Measurements from ENCODE around the gene TBKBP1.

Gene TBKBP1

DNA sequence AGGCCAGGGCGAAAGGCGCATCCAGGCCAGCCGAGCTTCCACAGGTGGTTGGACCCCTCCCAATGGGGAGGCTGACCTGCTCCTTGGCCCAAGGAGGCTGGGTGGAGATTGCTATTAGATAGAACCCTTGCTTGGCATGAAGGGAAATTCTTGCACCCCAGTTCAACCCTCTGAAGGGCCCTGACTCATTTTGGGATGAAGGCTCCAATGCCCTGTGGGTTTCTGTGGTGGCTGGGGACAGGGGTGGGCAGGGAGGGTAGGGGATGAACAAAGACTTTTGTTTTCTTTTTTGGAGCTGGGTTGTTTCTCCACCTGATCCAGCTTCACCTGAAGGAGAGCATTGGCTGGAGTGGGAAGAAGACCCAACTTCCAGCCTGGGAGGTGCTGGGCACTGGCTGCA, 22.4 kb downstream of the TBKBP1 start:
- DNase-seq: no peak

DNA sequence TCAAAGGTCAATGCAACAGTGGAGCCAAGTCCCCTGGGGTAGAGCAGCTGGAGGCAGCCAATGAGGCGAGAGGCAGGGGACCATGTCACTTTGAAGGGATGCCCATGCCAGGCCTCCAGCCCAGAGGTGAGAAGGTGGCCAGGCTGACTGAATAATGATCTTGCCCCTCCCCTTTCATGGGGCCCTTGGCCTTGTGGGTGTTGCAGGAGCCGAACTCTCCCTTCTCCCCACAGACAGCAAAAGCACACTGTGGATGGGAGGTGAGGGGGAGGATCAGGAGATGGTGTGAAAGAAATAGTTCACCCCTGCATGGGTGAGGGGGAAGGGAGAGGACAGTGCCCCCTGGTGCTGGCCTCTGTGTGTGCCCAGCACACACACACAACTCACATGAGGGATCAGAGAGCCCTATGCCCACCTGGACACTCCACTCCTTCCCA, 23.3 kb downstream of the TBKBP1 start:
- no peak for DNase-seq

GRCh38 chr17:47717979-47718621, 24.1 kb downstream of the TBKBP1 start:
- no peak for DNase-seq

DNA sequence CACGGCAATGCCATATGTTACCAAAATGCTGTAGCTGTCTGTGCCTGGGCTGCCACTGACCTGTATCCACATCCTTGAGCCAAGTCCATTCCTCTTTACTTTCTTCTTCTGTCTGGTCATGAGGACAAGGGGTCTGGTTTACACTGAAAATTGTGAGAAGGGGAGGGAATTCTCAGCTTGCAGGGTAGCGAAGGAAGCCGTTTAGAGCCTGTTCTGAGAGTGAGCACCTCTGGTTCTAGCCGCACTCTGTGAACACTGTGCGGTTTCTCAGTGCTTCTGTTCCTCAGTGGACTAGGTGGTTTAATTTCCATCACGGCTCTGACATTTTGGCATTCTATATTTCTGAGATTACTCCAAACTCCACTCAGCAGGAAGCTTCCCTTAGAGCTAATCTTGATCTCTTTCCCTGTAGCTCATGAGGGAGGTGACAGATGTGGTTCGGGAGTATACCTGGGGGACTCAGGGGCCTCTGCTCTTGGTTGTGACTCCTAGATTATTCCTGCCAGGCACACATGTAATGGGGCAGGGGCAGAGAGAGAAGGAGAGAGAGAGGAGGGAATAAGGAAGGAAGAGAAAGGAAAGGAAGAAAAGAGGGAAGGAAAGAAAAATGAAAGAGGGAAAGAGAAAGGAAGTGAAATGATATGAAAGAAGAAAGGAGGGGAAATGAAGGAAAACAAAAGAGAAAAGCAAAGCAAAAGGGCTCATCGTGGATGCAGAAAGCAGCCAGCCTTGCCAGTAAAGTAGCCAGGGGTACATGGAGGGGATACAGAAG, 24.9 kb downstream of the TBKBP1 start:
- no peak for DNase-seq

DNA sequence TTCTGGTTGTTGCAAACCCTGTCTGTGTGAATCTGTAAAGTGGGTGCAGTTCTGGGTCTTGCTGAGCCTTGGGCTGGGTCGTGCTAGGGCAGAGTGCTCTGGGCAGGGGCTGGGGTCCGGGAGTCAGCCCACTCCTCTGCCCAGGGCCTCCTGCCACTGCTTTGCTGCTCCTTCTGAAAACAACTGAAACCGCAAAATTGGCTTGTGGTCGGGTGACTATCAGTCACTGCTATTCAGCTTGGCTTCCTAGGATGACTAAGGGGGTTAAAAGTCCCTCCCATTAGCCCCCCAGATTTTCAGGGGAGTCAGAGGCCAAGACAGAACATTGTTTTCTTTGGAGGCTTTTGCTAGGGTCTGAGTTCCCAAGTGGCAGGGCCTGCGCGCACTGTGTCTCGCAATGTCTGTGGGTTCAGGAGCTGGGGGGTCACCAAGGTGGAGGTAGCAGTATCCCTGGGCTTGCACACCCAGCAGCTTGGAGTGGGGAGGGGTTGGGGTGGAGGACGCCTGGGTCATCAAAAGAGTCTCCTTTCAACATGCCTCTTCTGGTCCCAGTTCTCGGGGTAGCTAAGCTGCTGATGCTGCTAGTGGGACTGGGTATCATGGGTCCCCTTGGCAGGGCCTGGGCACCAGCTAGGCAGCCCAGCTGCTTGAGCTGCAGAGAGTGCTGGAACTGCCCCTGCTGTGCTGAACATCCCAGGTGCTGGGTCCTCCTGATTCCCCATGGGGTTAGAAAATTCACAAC, 25.6 kb downstream of the TBKBP1 start:
- DNase-seq: peak; percentile 38 to 80

DNA sequence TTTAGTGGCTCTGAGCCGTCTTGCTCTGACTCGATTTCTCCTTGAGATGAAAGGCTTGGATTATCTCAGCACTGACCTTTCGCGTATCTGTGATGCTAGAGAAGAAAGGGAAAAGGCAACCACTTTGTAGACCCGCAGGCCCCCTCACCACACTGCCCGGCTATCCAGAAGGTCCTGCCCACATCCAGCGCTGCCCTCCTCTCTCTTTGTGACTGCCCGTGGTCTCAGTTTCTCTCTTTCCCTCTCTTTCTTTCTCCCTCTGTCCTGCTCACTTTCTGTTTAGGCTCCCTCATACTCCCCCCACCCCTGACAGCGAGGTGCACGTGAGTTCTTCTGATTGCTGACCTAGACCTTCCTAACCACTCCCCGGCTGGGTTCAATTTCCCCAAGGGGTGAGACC, 26.2 kb downstream of the TBKBP1 start:
- DNase-seq: no peak

DNA sequence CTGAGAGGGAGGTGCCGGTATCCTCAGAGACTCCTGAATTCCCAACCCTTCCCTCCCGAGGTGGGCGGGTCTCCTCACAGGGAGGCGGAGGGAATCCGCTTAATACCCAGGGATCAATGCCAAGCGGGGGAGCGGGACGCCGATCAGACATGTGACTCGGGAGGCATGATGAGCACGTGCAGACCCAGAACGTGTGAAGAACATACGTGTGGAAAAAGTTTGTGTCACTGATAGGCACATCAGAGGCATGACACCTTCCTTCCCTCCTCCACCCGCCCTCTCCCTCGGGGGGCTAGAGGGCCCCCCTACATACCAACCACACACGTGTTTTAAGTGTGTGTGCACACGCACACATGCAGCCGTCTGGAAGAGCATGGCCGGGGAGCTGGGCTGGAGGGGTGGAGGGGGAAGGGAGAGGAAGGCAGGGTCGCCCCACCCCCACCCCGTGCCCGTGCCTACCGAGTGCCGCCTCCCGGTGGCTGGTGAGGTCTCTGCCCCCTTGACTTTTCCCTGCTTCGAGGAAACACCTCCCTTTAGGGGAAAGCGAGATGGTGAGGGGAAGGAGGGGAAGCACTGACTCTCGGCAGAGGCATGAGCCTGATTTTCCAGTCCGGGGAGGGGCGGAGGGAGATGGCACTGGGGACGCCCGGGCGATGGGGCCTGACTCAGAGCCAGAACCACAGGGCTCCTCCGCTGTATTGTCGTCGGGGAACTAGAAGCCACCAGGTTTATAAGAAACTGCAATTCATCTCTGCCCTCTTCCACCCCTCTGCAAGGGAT, 27.0 kb downstream of the TBKBP1 start:
- peak; percentile 59 to 90 for DNase-seq

GRCh38 chr17:47721725-47722124, 27.8 kb downstream of the TBKBP1 start:
- DNase-seq: no peak

DNA sequence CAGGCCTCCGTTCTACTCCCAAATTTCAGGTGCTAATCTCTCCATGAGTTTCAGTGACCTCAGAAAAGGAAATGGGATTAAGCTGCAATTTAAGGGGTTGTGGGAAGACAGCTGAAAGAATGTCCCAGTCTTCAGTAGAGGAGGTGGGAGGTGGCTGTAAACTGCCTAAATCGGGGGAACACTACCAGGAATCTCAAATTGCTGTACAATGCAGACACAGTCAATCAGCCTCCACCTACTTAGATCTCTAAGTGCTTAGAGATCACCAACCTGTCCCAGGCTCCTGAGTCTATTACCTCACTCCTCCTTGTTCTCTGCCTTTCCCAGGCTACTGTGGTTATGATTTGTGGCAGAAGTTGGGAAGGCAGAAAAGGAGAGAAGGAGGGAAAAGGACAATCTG, 30.7 kb downstream of the TBKBP1 start:
- no peak for DNase-seq

DNA sequence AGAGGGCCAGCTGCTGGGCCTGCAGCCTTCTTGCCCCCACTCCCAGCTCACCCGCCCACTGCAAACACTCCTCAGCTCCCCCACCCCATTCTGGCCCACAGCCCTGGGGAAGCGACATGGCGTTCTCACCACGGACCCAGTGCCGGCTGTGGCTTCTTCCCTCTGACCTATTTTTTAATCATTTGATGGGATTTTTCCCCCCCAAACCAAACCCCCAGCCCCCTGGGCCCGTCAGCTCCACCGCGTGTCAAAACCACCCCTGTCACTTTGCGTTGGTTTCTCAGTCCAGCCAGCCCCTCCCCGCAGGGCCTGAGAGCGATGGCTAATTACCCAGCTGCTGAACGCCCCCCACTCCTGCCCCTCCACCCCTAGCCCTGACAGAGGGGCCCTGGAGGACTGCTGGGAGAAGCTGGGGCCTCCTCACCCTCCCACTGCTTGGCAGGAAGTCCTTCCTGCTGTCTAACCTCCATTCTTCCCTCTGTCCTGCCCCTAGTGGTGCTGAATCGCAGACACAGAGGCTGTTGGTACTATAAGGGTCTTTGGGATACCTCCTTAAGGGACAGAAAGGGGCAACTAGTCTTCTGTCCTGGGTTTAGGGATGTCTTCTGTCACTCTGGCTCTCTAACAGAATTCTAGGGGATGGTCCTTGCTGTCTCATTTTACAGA, 31.6 kb downstream of the TBKBP1 start:
- no peak for DNase-seq

DNA sequence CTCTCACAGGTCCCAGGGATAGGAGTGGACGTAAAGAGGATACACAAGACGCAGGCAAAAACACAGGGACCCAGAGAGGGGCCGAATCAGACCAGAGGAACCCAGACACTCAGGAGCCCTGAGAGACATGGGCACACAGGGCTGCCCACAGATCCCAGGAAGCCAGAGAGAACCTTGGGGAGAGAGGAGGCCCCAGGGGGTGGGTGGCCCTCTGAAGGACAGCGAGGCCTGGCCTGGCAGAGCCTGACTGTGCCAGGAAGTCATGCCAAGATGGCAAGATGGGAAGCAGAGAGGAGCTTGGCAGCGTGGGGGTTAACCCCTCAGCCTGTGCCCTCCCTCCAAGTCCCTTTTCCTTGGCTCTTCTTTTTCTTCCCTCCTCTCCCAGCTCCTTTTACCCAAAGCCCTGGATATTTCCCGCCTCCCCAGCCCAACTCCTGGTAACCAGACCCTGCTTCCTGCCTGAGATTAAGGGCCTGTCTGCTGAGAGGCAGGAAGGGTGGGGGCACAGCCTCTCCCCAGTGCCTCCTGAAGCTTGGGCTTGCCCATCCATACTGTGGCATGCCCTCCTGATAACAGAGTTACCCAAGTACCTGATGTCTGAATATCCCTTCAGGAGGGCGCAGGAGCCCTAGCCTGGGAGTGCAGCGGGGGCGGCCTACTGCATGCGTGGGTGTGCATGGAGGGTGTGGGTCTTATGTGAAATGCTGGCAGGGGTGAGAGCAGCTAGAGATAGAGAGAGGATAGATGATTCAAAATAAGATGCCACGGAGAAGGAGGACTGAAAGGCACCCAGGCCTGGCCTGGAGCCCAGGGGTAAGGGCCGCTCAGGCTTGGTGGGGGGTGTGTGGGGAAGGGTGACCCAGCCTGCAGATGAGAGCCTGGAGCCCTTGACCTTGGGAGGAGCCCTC, 33.1 kb downstream of the TBKBP1 start:
- no peak for DNase-seq

DNA sequence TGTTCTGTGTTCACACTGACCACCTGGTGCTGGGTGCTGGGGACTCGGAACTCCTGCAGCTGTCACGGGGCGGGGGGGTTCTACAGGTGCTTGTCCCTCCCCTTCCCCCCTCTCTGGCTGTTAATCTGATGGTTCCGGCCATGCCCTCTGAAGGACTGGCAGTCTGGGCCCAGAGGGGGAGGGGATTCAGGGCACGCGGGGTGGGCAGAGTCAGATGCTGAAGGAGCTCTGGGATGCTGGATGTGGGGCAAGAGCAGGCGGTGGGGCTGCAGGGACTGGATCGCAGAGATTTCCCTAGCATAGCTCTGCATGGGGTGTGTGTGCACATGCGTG, 33.7 kb downstream of the TBKBP1 start:
- no peak for DNase-seq

DNA sequence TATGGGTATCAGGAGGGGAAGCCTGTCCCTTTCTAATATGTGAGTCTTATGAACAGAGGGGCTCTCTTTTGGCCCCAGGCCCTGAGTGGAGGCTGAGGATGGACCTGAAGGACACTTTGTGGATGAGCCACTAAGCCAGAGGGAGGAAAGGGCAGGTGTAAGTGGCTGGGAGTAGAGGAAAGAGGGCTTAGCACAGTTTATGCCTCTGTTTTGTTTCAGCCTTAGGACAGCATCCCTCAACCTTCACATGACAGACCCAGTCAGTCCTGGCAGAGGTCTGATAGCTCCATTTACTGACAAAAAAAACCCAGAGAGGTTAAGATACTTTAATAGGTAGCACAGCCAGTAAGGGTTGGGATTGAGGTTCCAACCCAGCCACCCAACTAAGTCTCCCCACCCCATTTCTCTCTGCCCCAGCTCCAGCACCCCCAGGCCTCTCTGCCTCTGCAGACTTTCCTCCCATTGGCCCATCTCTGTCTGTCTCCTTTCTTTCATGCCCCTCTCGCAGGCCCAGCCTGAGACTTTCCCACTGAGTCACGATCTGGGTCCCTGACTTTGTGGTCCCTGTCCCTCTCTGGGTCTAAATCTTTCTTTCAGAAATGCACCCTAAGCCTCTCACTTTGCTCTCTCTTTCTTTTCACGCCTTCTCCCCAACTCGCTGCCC, 34.4 kb downstream of the TBKBP1 start:
- DNase-seq: no peak

GRCh38 chr17:47729476-47729875, 35.5 kb downstream of the TBKBP1 start:
- DNase-seq: no peak

DNA sequence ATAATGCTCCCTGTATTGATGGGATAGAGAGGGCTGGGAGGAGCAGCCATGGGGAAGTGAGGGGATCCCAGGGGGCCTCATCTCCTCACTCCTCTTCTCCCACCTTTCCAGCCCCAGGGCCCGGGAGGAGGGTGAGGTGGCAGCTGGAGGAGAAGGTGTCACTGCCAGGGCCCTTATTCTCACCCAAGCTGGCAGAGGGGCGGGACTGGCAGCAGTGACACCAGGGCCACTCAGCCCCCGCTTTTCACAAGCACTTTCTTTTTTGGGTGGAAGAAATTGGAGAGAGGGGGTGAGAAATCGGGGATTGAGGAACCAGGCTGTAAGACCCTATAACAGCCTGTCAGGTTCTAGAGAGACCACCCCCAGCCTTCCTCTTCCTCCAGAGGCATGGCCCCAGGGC, 36.7 kb downstream of the TBKBP1 start:
- no peak for DNase-seq

DNA sequence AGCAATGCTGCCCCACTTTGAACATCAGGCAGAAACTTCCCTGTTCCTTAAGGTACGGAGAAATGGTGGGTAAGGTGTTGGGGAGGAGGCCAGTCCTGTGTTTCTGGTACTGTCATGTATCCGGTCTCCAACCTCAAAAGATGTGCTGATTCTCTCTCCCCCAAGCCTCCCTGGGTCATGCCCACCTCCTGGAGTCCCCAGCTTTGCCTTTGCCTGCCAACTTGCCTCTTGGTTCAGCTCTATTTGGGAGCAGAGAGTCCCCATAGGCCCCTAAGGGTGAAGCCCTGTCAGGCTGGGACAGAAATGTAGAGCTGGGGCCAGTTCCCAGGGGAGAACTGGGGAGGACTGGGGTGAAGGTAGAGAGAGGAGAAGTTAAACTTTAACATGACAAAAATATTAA, 37.4 kb downstream of the TBKBP1 start:
- DNase-seq: no peak

- DNase-seq: no peak
Observed at GRCh38 chr17:47732399-47733046, 38.6 kb downstream of the TBKBP1 start.

DNA sequence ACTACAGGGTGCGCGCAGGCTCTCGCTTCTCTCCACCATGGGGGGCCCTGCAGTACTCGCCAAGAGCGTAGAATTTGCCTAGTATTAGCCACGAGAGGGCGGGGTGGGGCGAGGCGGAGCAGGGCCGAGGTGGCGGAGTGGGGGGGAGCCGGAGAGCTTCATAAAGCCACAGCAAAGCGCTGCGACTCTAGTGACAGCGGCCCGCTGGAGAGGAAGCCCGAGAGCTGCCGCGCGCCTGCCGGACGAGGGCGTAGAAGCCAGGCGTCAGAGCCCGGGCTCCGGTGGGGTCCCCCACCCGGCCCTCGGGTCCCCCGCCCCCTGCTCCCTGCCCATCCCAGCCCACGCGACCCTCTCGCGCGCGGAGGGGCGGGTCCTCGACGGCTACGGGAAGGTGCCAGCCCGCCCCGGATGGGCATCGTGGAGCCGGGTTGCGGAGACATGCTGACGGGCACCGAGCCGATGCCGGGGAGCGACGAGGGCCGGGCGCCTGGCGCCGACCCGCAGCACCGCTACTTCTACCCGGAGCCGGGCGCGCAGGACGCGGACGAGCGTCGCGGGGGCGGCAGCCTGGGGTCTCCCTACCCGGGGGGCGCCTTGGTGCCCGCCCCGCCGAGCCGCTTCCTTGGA, 39.2 kb downstream of the TBKBP1 start, which contains the start of gene TBX21:
TSS of gene TBX21 (plus strand) at position 190 of the 627 bp plus-strand sequence. CDS start at position 409, 219 bp downstream.
- DNase-seq: peak; percentile 44 to 87

GRCh38 chr17:47733674-47734410, 39.9 kb downstream of the TBKBP1 start:
- no peak for DNase-seq
